Right lobe of liver (tissue), 6 donors: Measurements from ENCODE around the gene INSIG1. TPM values are rescaled to one million over a fixed set of nuclear protein-coding genes. Genes with fewer than 3 reads are reported as not detected.

Source experiments
- ATAC-seq, 4 donors: fragments of 200-7000 bp; cut with Tn5 transposase; one replicate each; pipeline ENCODE4 v1.9.1; 2020; ENCODE audit warnings: mild to moderate bottlenecking in 4 of 4, moderate library complexity in 4 of 4
- DNase-seq, 3 donors: peaks; one replicate each; pipeline ENCODE4 v3.0.0-alpha.2; 2020
- H3K27ac ChIP-seq, 3 donors: fragments of 200-600 bp; one replicate each; pipeline ENCODE4 v1.8.0; 2022
- H3K27me3 ChIP-seq, 2 donors: fragments of 200-600 bp; one replicate each; pipeline ENCODE4 v1.8.0; 2022
- H3K36me3 ChIP-seq, 4 donors: fragments of 200-600 bp; sonication (generic) in 1 of 4; one replicate each; pipeline versions ENCODE4 v1.5.1 to v1.8.0; 2017 to 2022; ENCODE audit warnings: control low read depth in 1 of 4
- H3K4me1 ChIP-seq, 4 donors: fragments of 200-600 bp; sonication (generic) in 1 of 4; one replicate each; pipeline versions ENCODE4 v1.5.1 to v1.8.0; 2017 to 2022; ENCODE audit warnings: control low read depth in 1 of 4
- H3K4me3 ChIP-seq, 3 donors: fragments of 200-600 bp; one replicate each; pipeline ENCODE4 v1.8.0; 2022
- H3K9me3 ChIP-seq, 4 donors: fragments of 200-600 bp; sonication (generic) in 1 of 4; one replicate each; pipeline versions ENCODE4 v1.5.1 to v1.8.0; 2017 to 2022; ENCODE audit warnings: control low read depth in 1 of 4
- POLR2A ChIP-seq: fragments of 450-650 bp; IDR thresholded peaks from one replicate; pipeline ENCODE4 v1.6.1; 2017; ENCODE audit warnings: antibody characterized with exemption, mild to moderate bottlenecking
- WGBS: methylation state at CpG from one replicate; pipeline ENCODE4 v1.1.6; 2018; ENCODE audit warnings: low coverage, low lambda C conversion rate; ENCODE audit not compliant: insufficient coverage; ENCODE audit errors: missing lambda C conversion rate; 5-methylcytosine and 5-hydroxymethylcytosine counted together
- intact Hi-C, 2 donors: fragments of 100-400 bp; cut with DNase I; formaldehyde crosslinking; loops; one replicate each; pipeline versions ENCODE4 v1.11.2 to v1.14.1; 2022
- total RNA-seq, 6 experiments: library from RNA; depleted of rRNA in 2 of 6; stranded (reverse); fragments of >200 nt in 2 of 6; fragmentation: NEBNext Ultra II Directional in 3 of 6; extraction: Animal tissue kit (Norgen Biotek cat#: 25700) in 3 of 6; gene quantifications; one replicate each; pipeline versions ENCODE4 v1.1.0 to v1.2.4, GENCODE V29; 2016 to 2023
- TF ChIP-seq, protein P1 (sequence below), 4 donors: fragments of 200-600 bp in 3 of 4; fragments of 450-650 bp in 1 of 4; IDR thresholded peaks; one replicate each; pipeline versions ENCODE4 v1.5.1 to v1.8.0; 2016 to 2022; ENCODE audit warnings: antibody characterized with exemption in 4 of 4, mild to moderate bottlenecking in 2 of 4
- donor health status: DM: no; HTN: yes; CAD: no.
- donor health status: DM: no; HTN: no; CAD: no.
- donor health status: DM: no; HTN: no; CAD: no.
- donor health status: DM: no; HTN: yes; CAD: no.
- donor health status: DM: no; HTN: yes; CAD: no.

INSIG1 gene
- total RNA-seq, 6 experiments from 2014 or later, result 130 to 625 (median 205) TPM

DNA sequence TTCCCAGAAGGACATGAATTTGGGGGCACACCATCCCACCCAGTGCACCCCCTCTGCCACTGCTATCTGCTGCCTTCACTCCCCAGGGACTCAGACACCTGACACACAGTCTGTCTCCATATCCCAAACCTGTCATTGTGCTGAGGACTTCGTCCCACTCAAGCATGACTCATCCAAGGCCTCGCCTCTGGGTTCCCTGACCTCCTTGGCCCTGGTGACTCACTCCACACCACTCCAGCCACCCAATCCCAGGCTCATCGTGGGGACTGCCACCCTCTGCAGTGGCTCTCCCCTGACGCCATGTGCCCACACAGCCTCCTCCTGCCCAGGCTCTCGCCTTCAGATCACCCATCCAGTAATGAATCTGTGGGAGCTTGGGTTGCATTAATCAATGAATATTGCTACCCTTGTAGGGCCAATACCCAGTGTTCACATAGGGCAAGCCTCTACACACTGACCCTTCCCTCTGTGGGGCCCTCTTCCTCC, 6.6 kb upstream of the INSIG1 start:
- intact Hi-C loops, result no loop called here
- DNase-seq (peak; percentile 50 to 90 (median 70)), ATAC-seq (peak; percentile 69 to 95 (median 86))
- H3K36me3 ChIP-seq, result no peaks in the 10 kb centered on the region
- no peak overlapping the region for H3K4me3 ChIP-seq
- no peaks in the 10 kb centered on the region for H3K9me3 ChIP-seq
- WGBS, result 23% methylated on average over 5 of the region's 5 CpGs
- peaks cover 0 to 1% (median 0%) of the 10 kb centered on the region in 4 donors for H3K4me1 ChIP-seq
- TF ChIP-seq, protein P1, sequence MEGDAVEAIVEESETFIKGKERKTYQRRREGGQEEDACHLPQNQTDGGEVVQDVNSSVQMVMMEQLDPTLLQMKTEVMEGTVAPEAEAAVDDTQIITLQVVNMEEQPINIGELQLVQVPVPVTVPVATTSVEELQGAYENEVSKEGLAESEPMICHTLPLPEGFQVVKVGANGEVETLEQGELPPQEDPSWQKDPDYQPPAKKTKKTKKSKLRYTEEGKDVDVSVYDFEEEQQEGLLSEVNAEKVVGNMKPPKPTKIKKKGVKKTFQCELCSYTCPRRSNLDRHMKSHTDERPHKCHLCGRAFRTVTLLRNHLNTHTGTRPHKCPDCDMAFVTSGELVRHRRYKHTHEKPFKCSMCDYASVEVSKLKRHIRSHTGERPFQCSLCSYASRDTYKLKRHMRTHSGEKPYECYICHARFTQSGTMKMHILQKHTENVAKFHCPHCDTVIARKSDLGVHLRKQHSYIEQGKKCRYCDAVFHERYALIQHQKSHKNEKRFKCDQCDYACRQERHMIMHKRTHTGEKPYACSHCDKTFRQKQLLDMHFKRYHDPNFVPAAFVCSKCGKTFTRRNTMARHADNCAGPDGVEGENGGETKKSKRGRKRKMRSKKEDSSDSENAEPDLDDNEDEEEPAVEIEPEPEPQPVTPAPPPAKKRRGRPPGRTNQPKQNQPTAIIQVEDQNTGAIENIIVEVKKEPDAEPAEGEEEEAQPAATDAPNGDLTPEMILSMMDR (IDR thresholded peaks at IDR 0.05), result no peak
- peak; percentile 21 for TF ChIP-seq POLR2A
- H3K27ac ChIP-seq, result peak overlapping the region in 1 of 3 donors; percentile 33
- H3K27me3 ChIP-seq, result no peaks in the 10 kb centered on the region

DNA sequence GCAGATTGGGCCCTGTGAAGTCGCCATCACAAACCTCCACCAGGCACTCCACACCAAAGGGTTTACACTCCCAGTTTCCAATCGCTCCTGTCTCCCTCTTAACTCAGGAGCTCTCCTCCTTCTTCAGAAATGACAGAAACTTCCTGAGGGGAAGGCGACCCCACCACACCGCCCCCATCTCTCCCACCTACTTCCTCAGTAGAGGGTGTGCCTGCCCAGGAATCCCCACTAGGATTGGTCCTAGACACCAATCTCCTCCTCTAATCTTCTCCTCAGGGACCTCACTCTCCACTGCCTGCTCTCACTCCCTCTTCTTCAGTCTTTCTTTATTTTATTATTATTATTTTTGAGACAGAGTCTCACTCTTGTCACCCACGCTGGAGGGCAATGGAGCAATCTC, 5.9 kb upstream of the INSIG1 start:
- no peaks in the 10 kb centered on the region for H3K36me3 ChIP-seq
- DNase-seq (peak in 1 of 3 donors; percentile 19), ATAC-seq (no peak)
- H3K27ac ChIP-seq, result peak overlapping the region in 1 of 3 donors; percentile 33
- no peak for TF ChIP-seq POLR2A
- TF ChIP-seq, protein P1 (IDR thresholded peaks at IDR 0.05), result no peak
- 93% methylated on average over 5 of the region's 5 CpGs for WGBS
- H3K4me3 ChIP-seq, result no peak overlapping the region
- no peaks in the 10 kb centered on the region for H3K9me3 ChIP-seq
- intact Hi-C loops, result no loop called here
- H3K4me1 ChIP-seq, result peaks cover 0 to 7% (median 0%) of the 10 kb centered on the region in 4 donors
- no peaks in the 10 kb centered on the region for H3K27me3 ChIP-seq

DNA sequence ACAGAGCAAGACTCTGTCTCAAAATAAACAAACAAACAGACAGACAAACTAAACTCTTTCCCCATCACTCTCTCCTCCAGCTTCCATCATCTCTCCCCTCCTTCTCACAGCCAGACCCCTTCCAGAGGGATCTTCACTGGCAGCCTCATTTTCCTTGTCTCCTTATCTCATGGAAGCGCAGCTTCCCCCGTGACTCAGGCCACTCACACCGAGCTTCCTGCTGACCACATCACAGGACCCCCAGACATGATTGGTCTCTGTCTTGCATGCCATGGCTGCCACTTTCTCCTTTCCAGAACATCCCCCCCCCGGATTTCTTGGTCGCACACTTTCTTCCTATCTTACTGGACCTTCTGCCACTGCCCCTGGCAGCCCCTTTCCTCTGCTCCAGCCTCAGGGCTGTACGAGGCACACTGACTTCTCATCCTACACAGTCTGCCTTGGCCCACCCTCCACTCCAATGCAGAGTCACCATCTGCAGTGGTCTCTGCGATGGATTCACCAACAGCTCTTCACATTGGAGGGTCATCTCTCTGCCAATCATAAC, 4.9 kb upstream of the INSIG1 start:
- 64% methylated on average over 7 of the region's 7 CpGs for WGBS
- Histone ChIP-seq H3K4me1 (peaks cover 0 to 8% (median 0%) of the 10 kb centered on the region in 4 donors), H3K4me3 (no peak overlapping the region), H3K36me3 (no peaks in the 10 kb centered on the region), H3K27me3 (no peaks in the 10 kb centered on the region), H3K9me3 (no peaks in the 10 kb centered on the region), H3K27ac (no peak overlapping the region)
- ATAC-seq (no peak), DNase-seq (peak in 1 of 3 donors; percentile 37)
- TF ChIP-seq, protein P1 (IDR thresholded peaks at IDR 0.05), result no peak
- TF ChIP-seq POLR2A, result no peak
- intact Hi-C loops, result no loop called here

DNA sequence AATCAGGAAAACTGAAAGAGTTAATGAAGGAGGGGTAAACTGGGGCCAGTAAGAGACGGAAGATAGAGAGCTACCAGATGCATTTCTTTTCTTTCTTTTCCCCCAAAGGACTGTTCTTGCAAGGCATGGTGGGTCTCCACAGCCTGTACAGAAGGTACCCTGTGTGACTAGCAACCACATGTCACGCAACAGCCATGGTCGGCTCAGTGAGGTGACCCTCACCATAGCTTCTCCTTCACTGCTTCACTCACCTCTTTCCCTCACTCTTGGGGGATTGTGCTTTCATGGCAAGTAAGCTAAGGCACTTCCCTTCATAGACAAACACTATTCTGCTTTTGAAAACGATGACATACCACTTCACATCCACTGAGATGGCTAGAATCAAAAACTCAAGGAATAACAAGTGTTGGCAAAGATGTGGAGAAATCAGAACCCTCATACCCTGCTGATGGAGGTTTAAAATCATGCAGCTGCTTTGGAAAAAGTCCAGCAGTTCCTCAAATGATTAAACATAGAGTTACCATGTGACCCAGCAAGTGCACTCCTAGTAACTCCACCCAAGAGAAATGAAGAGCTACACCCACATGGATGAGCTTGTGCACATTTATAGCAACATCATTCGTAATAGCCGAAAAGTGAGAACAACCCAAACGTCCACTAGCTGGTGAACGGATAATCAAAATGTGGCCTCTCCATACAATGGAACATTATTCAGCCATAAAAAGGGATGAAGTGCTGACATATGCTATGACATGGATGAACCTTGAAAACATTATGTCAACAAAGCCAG, 3.8 kb upstream of the INSIG1 start:
- peaks cover 0 to 8% (median 0%) of the 10 kb centered on the region in 4 donors for H3K4me1 ChIP-seq
- no peaks in the 10 kb centered on the region for H3K9me3 ChIP-seq
- DNase-seq, result peak in 1 of 3 donors; percentile 36
- TF ChIP-seq, protein P1 (IDR thresholded peaks at IDR 0.05), result no peak
- TF ChIP-seq POLR2A, result no peak
- H3K27ac ChIP-seq, result no peak overlapping the region
- H3K4me3 ChIP-seq, result no peak overlapping the region
- H3K36me3 ChIP-seq, result no peaks in the 10 kb centered on the region
- no peaks in the 10 kb centered on the region for H3K27me3 ChIP-seq
- intact Hi-C loops, result no loop called here
- WGBS, result 71% methylated on average over 7 of the region's 8 CpGs
- no peak for ATAC-seq
